ENCODE results near the gene WDR81. TPM values are rescaled to one million over a fixed set of nuclear protein-coding genes. Genes with fewer than 3 reads are reported as not detected.
A peak's percentile ranks its signal among the peaks of the same experiment; 100 is the strongest.
"Not testable (repeated sequence)": the region's sequence is repeated elsewhere in the genome, so short reads cannot be mapped to it uniquely, and the experiment has no call there.

WDR81 gene
- total RNA-seq, 1 donor from 2014 or later = 27.0 TPM

GRCh38 chr17:1752425-1753262, 28.1 kb downstream of the WDR81 start:
- DNase-seq (ENCODE audit: low spot score) = no peak
- no peak for ATAC-seq

- ATAC-seq (peak; percentile 7), DNase-seq (ENCODE audit: low spot score) (no peak)
Measured at GRCh38 chr17:1753767-1754429, 29.4 kb downstream of the WDR81 start.

- DNase-seq (ENCODE audit: low spot score) = no peak
Measured at GRCh38 chr17:1754430-1755112, 30.1 kb downstream of the WDR81 start.

GRCh38 chr17:1755252-1755826, 30.8 kb downstream of the WDR81 start:
- ATAC-seq (peak; percentile 51), DNase-seq (ENCODE audit: low spot score) (peak; percentile 74)

More at GRCh38 chr17:1754430-1755112, 30.1 kb downstream of the WDR81 start:
- ATAC-seq = peak; percentile 49

GRCh38 chr17:1755827-1756262, 31.3 kb downstream of the WDR81 start:
- ATAC-seq (peak; percentile 21), DNase-seq (ENCODE audit: low spot score) (no peak)

GRCh38 chr17:1758807-1759206, 34.3 kb downstream of the WDR81 start:
- DNase-seq (ENCODE audit: low spot score) (no peak), ATAC-seq (no peak)

- ATAC-seq (no peak), DNase-seq (ENCODE audit: low spot score) (no peak)
Measured at GRCh38 chr17:1759529-1759928, 35.0 kb downstream of the WDR81 start.

GRCh38 chr17:1762233-1762900, 37.9 kb downstream of the WDR81 start:
- ATAC-seq (peak; percentile 42), DNase-seq (ENCODE audit: low spot score) (peak; percentile 70)

- DNase-seq (ENCODE audit: low spot score) (peak; percentile 92), ATAC-seq (peak; percentile 77)
Measured at GRCh38 chr17:1762901-1763898, 38.7 kb downstream of the WDR81 start.

GRCh38 chr17:1764284-1764683, 39.8 kb downstream of the WDR81 start:
- peak; percentile 77 for DNase-seq (ENCODE audit: low spot score)
- ATAC-seq = peak; percentile 36

GRCh38 chr17:1764705-1765104, 40.2 kb downstream of the WDR81 start:
- not testable (repeated sequence) for ATAC-seq; DNase-seq (ENCODE audit: low spot score)

- ATAC-seq (no peak), DNase-seq (ENCODE audit: low spot score) (no peak)
Measured at GRCh38 chr17:1765576-1765975, 41.1 kb downstream of the WDR81 start.

GRCh38 chr17:1766382-1767135, 42.1 kb downstream of the WDR81 start:
- DNase-seq (ENCODE audit: low spot score) (peak; percentile 74), ATAC-seq (peak; percentile 39)

GRCh38 chr17:1767358-1767757, 42.9 kb downstream of the WDR81 start:
- no peak for DNase-seq (ENCODE audit: low spot score)
- ATAC-seq = no peak

GRCh38 chr17:1769822-1770477, 45.4 kb downstream of the WDR81 start:
- DNase-seq (ENCODE audit: low spot score) (no peak), ATAC-seq (no peak)

GRCh38 chr17:1773000-1773695, 48.6 kb downstream of the WDR81 start:
- ATAC-seq = peak; percentile 35
- DNase-seq (ENCODE audit: low spot score) = not testable (repeated sequence)

- peak; percentile 12 for ATAC-seq
- no peak for DNase-seq (ENCODE audit: low spot score)
Measured at GRCh38 chr17:1773696-1774181, 49.2 kb downstream of the WDR81 start.

Data from left lobe of liver (tissue), 2 donors.